Activated T-cell treated with anti-CD3 and anti-CD28 coated beads for 4 hours (primary cell): ENCODE data around the gene LRRTM4.

ENCODE experiments used
- DNase-seq: peaks from one replicate; pipeline ENCODE4 v3.0.0-alpha.2; 2020

LRRTM4 gene

GRCh38 chr2:77469106-77469505 is 53.1 kb downstream of the LRRTM4 start:
- no peak for DNase-seq

- DNase-seq = no peak
Measured at GRCh38 chr2:77459840-77460239, 62.3 kb downstream of the LRRTM4 start.

- no peak for DNase-seq
Measured at GRCh38 chr2:77458216-77458615, 64.0 kb downstream of the LRRTM4 start.

GRCh38 chr2:77457665-77458064 is 64.5 kb downstream of the LRRTM4 start:
- no peak for DNase-seq

GRCh38 chr2:77443076-77443475 is 79.1 kb downstream of the LRRTM4 start:
- no peak for DNase-seq

GRCh38 chr2:77434880-77435279 is 87.3 kb downstream of the LRRTM4 start:
- DNase-seq = no peak

GRCh38 chr2:77428946-77429345 is 93.2 kb downstream of the LRRTM4 start:
- DNase-seq = no peak

- DNase-seq = no peak
Measured at GRCh38 chr2:77421971-77422370, 100.2 kb downstream of the LRRTM4 start.

GRCh38 chr2:77418537-77418936 is 103.6 kb downstream of the LRRTM4 start:
- DNase-seq = no peak

- DNase-seq = no peak
Measured at GRCh38 chr2:77404189-77404588, 118.0 kb downstream of the LRRTM4 start.

- no peak for DNase-seq
Measured at GRCh38 chr2:77398970-77399600, 123.1 kb downstream of the LRRTM4 start.

GRCh38 chr2:77397763-77398162 is 124.4 kb downstream of the LRRTM4 start:
- no peak for DNase-seq

GRCh38 chr2:77395011-77395410 is 127.2 kb downstream of the LRRTM4 start:
- DNase-seq = no peak

GRCh38 chr2:77391119-77391518 is 131.1 kb downstream of the LRRTM4 start:
- no peak for DNase-seq

- no peak for DNase-seq
Measured at GRCh38 chr2:77387324-77387723, 134.9 kb downstream of the LRRTM4 start.

GRCh38 chr2:77372636-77373035 is 149.5 kb downstream of the LRRTM4 start:
- no peak for DNase-seq

GRCh38 chr2:77370511-77370910 is 151.7 kb downstream of the LRRTM4 start:
- DNase-seq = no peak

GRCh38 chr2:77363277-77363676 is 158.9 kb downstream of the LRRTM4 start:
- no peak for DNase-seq

GRCh38 chr2:77348821-77349220 is 173.4 kb downstream of the LRRTM4 start:
- DNase-seq = no peak

GRCh38 chr2:77336013-77336412 is 186.2 kb downstream of the LRRTM4 start:
- no peak for DNase-seq

GRCh38 chr2:77328134-77328931 is 193.8 kb downstream of the LRRTM4 start:
- DNase-seq = no peak

GRCh38 chr2:77325395-77325794 is 196.8 kb downstream of the LRRTM4 start:
- DNase-seq = no peak

GRCh38 chr2:77322431-77322830 is 199.7 kb downstream of the LRRTM4 start:
- DNase-seq = no peak

- no peak for DNase-seq
Measured at GRCh38 chr2:77314721-77315120, 207.5 kb downstream of the LRRTM4 start.

- DNase-seq = no peak
Measured at GRCh38 chr2:77310416-77310815, 211.8 kb downstream of the LRRTM4 start.
